GM19025 (cell line): ENCODE measurements around the gene SF3B1.
A peak's percentile ranks its signal among the peaks of the same experiment; 100 is the strongest.
"Not testable (repeated sequence)": the region's sequence is repeated elsewhere in the genome, so short reads cannot be mapped to it uniquely, and the experiment has no call there.

ENCODE experiments used
- ATAC-seq: cut with Tn5 transposase; IDR thresholded peaks from one replicate; pipeline ENCODE4 v1.9.1; 2021; ENCODE audit warnings: mild to moderate bottlenecking, low read depth, moderate library complexity; ENCODE audit not compliant: unreplicated experiment

The SF3B1 gene, protein sequence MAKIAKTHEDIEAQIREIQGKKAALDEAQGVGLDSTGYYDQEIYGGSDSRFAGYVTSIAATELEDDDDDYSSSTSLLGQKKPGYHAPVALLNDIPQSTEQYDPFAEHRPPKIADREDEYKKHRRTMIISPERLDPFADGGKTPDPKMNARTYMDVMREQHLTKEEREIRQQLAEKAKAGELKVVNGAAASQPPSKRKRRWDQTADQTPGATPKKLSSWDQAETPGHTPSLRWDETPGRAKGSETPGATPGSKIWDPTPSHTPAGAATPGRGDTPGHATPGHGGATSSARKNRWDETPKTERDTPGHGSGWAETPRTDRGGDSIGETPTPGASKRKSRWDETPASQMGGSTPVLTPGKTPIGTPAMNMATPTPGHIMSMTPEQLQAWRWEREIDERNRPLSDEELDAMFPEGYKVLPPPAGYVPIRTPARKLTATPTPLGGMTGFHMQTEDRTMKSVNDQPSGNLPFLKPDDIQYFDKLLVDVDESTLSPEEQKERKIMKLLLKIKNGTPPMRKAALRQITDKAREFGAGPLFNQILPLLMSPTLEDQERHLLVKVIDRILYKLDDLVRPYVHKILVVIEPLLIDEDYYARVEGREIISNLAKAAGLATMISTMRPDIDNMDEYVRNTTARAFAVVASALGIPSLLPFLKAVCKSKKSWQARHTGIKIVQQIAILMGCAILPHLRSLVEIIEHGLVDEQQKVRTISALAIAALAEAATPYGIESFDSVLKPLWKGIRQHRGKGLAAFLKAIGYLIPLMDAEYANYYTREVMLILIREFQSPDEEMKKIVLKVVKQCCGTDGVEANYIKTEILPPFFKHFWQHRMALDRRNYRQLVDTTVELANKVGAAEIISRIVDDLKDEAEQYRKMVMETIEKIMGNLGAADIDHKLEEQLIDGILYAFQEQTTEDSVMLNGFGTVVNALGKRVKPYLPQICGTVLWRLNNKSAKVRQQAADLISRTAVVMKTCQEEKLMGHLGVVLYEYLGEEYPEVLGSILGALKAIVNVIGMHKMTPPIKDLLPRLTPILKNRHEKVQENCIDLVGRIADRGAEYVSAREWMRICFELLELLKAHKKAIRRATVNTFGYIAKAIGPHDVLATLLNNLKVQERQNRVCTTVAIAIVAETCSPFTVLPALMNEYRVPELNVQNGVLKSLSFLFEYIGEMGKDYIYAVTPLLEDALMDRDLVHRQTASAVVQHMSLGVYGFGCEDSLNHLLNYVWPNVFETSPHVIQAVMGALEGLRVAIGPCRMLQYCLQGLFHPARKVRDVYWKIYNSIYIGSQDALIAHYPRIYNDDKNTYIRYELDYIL

DNA sequence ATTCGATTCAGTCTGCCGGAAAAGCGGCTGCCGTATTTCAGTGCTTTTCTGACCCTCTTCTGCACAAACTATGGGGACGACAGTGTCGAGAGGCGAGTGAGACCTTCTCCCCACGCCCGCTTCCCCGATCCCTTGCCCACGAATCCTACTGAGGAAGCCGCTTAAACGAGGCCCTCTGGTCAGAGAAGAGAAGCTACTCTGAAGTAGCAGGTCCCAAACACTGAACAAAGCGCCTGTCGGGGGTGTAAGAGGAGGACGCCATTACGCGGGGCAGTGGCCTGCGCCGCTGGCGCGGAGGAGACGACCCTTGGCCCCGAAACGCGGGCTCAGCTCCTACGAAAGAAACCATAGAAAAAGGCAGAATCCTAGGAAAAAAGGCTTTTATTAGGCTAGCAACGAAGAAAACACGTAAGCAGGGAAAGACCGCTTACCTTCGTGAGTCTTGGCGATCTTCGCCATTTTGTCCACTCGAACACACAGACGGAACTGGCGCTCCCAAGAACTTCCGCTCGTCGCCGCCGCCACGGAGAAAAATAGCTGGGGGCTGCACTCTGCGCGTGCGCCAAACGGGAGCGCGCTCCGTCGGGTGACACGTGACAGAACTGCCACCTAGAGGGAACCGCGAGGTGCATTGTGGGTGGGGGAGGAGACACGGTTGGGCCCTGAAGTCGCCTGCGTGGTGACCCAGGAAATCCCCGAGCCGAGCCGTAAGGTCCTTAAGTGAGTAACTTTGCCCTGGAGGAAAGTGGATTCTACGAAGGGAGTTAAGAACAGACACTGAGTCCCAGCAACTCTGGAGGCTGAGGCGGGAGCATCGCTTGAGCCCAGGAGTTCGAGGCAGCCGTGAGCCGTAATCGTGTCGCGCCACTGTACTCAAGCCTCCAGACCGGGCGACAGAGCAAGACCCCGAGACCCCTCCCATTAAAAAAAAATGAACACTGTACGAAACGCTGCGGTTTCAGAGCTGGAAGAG lies at the start of gene SF3B1:
Gene SF3B1 (minus strand): TSS at position 488 of the 973 bp plus-strand sequence. CDS start 29 bp downstream, at position 459.
- ATAC-seq, result peak; percentile 91

DNA sequence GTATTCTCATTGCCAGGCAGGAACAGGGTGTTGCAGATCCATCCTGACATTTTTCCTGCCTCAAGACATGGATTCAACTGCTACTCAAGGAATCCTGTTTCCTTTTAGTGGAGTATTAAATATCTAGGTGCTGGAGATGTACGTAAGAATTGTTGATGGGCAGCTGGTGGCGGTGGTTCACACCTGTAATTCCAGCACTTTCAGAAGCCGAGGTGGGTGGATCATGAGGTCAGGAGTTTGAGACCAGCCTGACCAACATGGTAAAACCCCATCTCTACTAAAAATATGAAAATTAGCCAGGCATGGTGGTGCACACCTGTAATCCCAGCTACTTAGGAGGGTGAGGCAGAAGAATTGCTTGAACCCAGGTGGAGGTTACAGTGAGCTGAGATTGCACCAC lies 49.4 kb upstream of the SF3B1 start:
- not testable (repeated sequence) for ATAC-seq

- no peak for ATAC-seq
Measured at GRCh38 chr2:197480165-197481036, 45.6 kb upstream of the SF3B1 start.

DNA sequence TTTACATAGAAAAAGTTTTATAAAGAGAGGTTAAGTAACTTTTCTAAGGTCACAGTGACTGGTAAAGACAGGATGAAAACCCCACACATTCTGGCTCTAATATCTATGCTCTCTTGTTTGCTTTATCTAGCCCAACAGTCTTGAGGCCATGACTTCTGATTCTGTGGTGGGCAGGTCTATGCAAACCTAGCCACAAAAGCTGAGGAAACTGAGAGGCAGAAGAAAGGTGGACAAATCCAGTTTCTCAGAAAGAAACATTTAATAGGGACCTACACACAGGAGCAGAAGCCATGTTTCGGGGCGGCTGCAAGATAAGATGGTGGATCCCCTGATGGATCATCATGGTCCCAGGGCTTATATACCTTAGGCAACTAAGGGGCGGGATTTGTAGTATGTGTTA lies 43.0 kb upstream of the SF3B1 start:
- no peak for ATAC-seq

GRCh38 chr2:197472166-197472565 lies 37.3 kb upstream of the SF3B1 start:
- no peak for ATAC-seq

GRCh38 chr2:197464175-197464574 lies 29.3 kb upstream of the SF3B1 start:
- ATAC-seq, result no peak

GRCh38 chr2:197461057-197461456 lies 26.2 kb upstream of the SF3B1 start:
- ATAC-seq, result no peak

- no peak for ATAC-seq
Measured at GRCh38 chr2:197460649-197461048, 25.8 kb upstream of the SF3B1 start.

GRCh38 chr2:197455428-197455827 lies 20.6 kb upstream of the SF3B1 start:
- no peak for ATAC-seq

DNA sequence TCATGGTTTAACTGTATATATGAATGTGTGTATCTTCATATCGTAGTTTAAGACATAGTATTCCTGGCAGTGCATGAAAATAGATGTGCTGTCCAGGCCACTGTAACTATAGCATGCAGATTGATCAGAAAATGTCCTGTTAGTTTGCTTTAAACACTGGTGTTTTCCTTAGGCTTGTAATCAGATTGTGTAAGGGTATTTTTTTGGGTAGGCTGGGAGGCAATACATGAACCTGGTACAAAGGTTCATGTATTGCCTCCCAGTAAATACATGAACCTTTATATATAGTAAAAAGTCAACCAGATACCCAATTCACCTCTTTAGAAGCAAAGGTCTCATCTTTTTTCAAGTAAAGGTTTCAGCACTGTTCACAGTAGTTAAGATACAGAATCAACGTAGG lies 20.1 kb upstream of the SF3B1 start:
- ATAC-seq, result no peak

DNA sequence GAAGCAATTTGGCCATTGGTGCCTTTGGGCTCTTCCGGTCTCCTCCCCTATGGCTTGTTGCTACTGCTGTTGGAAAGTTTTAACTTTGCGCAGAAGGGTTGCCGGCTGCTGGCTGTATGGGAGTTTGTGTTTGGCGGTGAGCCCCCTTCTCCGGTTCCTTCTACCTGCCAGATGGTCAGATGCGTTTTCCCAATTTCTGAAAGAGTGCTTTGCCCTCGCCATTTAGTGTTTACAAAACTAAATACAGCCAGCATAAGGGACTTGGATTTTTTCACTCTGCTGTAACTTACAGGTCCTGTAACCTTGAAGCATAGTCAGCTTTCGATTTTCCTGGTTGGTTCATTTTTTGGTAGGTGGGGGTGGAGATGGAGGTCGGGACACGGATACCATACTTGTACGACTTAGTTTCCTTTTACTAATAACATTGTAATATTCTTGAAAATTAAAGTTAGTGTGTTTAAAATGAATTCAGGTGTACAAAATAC lies 19.1 kb upstream of the SF3B1 start:
- peak; percentile 10 for ATAC-seq

GRCh38 chr2:197453123-197453913 lies 18.5 kb upstream of the SF3B1 start, which contains the start of gene COQ10B:
Gene COQ10B (plus strand): TSS chr2:197453552. CDS start chr2:197453561, 9 bp downstream.
- peak; percentile 91 for ATAC-seq

DNA sequence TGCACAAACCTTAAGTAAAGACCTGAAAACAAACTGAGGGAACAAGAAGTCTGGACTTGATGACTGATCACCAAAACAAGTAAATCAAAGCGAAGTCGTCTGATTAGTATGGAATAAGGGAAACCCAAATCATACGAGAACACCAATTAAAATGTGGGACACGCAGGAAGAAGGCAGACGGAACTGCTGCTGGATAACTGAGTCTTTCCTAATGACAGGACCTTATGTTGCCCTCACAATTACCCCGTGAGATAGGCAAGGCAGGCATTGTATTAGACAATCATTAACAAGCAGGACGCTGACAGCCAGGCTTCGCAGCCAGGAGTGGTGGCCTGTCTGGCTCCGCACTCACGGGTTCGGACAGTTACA lies 17.9 kb upstream of the SF3B1 start:
- ATAC-seq, result no peak

- not testable (repeated sequence) for ATAC-seq
Measured at GRCh38 chr2:197450935-197451358, 16.1 kb upstream of the SF3B1 start.

- no peak for ATAC-seq
Measured at GRCh38 chr2:197450465-197450864, 15.6 kb upstream of the SF3B1 start.

GRCh38 chr2:197446844-197447243 lies 12.0 kb upstream of the SF3B1 start:
- no peak for ATAC-seq

GRCh38 chr2:197445746-197446145 lies 10.9 kb upstream of the SF3B1 start:
- ATAC-seq, result no peak
